Loucy (cell line): Measurements from ENCODE around the gene AQP9.

ENCODE experiments used
- EZH2phosphoT487 ChIP-seq: fragments of 200-600 bp; IDR thresholded peaks from 2 replicates; pipeline ENCODE4 v1.6.1; 2018; ENCODE audit warnings: antibody characterized with exemption, mild to moderate bottlenecking, moderate library complexity, borderline replicate concordance
- TF ChIP-seq, protein P1 (sequence below): fragments of 200-600 bp; sonication (generic); conservative IDR thresholded peaks from 2 replicates; pipeline ENCODE4 v1.5.1; 2014; ENCODE audit warnings: mild to moderate bottlenecking, antibody characterized with exemption, low read length

DNA sequence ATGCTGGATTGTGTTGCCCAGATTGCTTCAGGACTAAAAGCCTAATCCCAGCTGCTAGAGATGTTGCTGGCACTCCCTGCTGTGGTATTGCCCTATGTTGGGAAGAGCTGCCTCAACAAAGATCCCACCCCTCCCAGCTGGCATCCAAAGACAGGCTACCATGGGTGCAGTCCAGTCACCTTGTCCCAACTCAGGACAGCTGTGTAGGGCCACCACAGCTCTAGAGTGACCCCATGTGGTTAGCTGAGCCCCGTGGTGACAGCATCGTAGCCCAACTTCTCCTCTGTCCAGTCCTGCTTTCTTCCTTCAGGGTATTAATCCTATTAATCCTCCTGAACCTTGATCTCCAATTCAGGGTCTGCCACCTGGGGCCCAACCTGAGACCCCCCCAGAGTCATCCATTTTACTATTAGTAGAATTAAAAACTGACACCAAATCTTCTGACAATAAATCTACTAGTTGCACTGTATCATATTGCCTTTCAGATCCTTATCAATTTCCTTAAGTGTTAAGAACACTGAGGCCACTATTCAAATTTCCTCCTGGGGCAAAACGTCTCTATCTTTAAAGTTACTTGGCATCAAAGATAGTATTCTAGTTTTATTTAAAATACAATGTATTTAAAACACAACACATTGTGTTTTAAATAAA, 83.5 kb downstream of the AQP9 start:
- TF ChIP-seq, protein P1, sequence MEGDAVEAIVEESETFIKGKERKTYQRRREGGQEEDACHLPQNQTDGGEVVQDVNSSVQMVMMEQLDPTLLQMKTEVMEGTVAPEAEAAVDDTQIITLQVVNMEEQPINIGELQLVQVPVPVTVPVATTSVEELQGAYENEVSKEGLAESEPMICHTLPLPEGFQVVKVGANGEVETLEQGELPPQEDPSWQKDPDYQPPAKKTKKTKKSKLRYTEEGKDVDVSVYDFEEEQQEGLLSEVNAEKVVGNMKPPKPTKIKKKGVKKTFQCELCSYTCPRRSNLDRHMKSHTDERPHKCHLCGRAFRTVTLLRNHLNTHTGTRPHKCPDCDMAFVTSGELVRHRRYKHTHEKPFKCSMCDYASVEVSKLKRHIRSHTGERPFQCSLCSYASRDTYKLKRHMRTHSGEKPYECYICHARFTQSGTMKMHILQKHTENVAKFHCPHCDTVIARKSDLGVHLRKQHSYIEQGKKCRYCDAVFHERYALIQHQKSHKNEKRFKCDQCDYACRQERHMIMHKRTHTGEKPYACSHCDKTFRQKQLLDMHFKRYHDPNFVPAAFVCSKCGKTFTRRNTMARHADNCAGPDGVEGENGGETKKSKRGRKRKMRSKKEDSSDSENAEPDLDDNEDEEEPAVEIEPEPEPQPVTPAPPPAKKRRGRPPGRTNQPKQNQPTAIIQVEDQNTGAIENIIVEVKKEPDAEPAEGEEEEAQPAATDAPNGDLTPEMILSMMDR, result peak; percentile 71
- TF ChIP-seq EZH2phosphoT487, result no peak
